Measurements from ENCODE around the gene DPYD.

DPYD gene

DNA sequence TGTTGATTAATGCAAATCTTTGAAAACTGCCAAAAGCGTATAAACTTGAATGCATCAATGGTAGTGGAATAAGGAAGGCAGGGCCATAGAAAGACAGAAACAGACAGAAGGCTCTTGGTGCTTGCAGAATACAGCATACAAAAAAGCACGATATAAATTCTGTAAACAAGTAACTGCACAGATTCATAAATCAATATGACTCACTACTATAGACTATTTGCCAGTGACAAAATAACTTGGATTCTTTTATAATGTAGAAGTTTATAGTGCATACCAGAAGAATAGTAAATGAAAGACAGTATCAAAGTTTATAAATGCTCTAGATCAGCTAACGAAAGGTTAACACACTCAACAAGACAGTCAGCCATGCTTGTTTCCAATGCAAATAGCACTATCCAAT is 849.7 kb downstream of the DPYD start:
- no peak for DNase-seq

DNA sequence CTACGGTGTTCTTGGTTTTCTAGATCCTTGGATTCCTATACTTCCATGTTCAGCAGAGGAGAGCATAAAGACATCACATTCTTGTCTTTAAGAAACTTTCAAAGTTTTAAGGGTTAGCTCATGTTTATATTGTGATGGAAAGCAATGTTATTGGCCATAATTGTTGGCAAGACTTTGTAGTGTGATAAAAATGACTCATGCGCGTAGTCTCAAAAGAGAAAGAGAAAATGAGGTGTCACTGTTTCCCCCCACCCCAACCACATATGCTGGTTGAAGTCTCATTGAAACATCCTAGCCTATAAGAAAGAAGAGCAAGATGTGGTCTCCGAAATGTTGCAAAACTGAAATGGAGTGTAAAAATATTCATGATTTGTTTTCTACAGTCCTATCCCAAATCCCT is 850.5 kb downstream of the DPYD start:
- no peak for DNase-seq

DNA sequence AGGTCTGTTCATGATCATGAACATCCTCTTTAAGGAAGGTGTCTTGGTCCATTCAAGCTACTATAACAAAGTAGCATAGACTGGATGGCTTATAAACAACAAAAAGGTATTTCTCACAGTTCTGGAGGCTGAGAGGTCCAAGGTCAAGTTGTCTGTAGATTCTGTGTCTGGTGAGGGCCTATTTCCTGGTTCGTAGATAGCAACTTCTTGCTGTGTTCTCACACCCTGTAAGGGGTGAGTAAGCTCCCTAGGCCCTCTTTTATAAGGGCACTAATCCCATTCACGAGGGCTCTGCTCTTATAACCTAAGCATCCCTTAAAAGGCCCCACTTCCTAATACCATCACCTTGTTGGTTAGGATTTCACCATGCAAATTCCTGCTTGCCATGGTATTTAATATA is 851.5 kb downstream of the DPYD start:
- DNase-seq, result no peak

DNA sequence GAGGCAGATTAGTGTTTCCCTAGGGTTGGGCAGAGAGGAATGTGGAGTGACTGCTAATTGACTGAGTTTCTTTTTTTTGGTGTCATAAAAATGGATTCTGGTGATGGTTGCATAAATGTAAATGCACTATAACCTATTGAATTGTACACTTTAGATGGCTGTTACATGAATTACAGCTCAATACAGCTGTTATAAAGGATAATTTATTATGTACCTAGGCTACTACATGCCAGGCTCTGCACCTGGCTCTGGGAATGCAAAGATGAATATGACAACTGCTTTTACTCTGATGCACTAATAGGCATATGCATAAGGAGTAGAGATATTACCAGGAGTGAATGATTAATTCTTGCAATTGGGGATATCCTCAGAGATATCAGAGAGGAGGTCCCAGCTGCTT is 854.0 kb downstream of the DPYD start:
- DNase-seq, result no peak

DNA sequence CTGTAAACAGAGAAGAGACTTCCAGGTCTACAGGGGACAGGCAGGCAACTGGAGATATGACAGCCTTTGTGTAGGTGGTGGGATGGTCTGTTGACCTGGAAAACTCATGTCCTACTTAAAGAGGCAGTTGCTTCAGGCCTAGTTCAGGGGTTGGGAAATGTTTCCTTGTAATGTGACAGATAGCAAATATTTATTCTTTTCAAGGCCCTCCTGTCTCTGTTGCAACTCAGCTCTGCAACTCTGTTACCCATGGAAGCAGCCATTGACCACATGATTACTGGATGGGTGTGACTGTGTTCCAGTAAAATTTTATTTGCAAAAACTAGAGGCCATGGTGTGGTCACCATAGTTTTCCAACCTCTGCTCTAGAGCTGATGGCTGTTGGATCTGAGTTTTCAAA is 857.3 kb downstream of the DPYD start:
- DNase-seq, result no peak

DNA sequence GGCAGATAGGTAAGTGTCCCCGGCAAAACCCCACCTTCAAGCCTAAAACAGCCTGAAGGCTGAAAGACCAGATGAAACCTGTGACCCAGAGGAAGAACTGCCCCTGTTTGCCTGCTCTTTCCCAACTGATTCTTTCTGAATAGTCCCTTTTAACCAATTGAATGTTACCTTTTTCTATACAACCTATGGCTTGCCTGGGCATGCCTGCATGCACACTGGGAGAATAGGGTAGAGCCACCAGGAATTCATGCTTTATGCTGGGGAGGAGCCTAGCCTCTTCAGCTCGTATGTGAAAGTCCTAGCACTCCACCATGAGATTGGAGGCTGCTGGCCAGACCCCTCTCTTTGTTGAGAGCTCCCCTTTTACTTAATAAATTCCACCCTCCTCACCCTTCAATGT is 859.2 kb downstream of the DPYD start:
- no peak for DNase-seq

DNA sequence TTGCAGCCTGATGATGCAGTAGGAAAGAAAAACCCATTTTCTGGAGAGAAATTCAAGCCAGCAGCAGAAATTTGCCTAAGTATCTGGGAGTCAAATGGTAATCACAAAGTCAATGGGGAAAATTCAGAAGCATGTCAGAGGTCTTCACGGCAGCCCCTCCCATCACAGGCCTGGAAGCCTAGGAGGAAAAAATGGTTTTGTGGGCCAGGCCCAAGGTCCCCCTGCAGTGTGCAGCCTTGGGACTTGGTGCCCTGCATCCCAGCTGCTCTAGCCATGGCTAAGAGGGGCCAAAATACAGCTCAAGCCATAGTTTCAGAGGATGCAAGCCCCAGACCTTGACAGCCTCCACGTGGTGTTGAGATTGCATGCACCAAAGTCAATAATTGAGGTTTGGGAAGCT is 864.4 kb downstream of the DPYD start:
- no peak for DNase-seq

DNA sequence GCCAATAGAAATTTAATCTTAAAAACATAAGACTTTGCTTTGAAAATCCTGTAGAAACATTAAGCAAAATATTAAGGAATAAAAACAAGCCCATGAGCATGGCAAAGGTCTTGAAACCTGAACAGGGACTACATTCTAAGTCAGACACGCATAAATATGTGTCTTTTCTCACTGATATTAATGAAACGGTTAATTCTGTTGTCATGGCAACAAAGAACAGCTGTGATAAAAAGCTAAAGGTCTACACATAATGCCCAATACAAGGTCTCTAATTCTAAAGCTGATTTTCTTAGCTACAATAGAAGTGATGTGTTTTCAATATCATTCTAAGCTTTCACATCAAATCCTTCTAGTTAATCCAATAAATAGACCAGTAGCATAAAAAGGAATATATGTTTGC is 867.6 kb downstream of the DPYD start:
- DNase-seq, result no peak

DNA sequence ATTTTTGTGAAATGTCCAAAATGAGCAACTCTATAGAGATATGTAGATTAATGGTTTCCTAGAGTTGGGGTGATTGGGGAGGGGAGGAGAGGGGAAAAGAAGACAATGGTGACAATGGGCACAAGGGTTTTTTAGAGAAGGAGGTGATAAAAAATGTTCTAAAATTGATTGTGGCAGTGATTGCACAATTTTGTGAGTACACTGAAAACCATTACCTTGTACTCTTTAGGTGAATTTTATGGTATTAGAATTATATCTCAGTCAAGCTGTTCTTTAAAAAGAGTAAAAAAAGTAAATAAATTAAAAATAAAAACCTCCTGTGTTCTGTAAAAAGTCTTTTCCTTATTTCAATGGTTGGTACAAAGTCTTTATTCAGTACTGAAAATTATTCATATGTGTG is 869.0 kb downstream of the DPYD start:
- no peak for DNase-seq

DNA sequence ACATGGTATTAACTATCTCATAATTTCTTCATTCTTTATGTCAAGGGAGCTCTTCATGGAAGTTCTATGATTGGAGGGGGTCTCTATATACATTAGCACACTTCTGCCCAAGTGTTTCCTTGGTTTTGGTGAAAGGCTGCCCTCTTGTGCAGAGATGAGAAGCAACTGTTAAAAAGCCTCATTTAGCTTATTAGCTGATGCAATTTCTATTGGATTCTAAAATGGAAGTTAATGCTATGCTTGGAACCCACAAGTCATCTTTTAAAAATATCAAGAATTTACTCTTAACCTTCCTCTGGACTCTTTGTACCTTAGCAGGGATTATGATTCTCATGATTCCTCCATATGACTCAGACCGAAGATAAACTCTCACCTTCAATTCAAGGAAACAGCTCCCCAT is 870.3 kb downstream of the DPYD start:
- DNase-seq, result no peak

DNA sequence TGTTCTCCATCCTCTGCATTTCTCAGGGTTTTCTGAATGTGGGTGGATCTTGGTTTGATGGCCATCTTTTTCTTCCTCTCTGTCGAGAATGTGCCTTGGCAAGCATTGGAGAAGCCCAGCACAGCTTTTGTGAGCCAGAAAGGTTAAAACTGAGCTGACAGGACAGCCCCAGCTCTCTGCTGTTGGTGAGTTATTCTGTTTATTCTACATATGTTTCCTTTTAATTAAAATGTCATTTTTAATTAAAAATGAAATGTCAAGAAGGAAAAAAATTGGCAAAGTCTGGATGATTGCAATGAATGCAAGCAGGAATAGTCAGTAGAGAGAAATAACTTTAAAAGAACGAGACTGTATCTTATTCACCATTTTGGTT is 873.4 kb downstream of the DPYD start:
- no peak for DNase-seq

DNA sequence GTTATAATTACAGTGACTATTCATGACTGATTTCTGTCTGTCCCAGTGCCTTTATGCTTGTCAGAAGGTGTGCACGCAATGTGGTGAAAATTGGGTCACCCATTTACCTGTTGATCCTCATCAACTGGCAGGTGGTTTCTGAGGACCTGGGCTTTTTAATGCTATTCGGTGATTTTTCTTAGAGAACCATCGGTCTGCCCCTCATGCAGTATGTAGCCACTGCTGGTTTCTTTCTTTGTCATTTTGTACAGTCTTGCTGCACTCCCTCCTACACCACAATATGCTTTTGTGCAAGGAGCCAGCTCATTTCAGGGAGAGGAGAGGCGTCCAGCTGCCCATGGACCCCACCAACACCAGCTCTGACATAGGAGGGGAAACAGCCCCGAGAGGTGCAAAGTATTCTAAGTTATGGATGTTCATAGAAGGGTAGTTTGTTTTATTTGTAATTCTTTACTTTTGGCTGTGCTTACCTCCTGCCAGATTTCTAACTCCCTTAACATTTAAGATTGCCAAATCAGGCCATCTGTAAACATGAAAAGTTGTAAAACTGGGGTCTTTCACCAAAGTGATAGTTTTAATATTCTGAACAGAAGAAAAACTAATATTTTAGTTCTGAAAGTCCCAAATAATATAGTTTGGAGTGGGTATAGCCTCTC is 873.9 kb downstream of the DPYD start:
- DNase-seq, result no peak

DNA sequence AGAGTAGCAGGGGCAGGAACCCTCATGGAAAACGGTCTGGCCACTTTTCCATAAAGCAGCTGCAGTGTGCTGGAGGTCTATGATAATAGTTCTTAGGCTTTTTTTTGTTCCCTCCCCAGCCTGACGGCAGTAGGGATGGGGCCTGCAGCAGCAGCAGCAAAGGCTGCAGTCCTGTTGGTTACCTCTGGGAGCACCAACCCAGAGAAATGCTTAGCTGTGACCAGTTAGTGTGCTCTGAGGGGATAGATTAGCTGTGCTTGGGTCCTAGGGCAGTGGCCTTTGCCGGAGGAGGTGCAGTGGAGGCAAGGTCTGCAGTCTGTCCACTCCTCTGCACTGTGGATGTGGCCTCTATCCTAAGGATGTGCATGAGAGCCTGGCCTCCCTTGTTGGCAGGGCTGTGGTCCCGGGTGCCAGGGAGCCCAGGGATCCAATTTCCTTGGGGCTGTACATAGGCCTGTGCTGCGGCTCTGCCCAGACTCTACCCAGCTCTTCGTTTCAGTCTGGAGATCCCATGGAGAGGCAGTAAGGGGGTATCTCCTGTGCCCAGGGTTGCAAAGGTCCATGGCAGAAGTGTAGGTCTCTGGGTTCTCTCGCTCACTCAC is 876.6 kb downstream of the DPYD start:
- DNase-seq, result no peak

DNA sequence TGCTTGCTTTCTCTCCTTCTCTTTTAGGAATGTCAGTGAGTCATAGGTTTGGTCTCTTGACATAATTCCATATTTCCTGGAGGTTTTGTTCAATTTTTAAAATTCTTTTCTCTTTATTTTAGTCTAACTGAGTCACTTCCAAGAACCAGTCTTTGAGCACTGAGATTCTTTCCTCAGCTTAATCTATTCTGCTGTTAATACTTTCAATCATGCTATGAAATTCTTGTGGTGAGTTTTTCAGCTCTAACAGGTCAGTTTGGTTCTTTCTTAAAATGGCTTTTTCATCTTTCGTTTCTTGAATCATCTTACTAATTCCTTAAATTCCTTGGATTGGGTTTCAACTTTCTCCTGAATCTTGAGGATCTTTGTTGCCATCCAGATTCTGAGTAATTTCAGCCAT is 878.3 kb downstream of the DPYD start:
- no peak for DNase-seq

DNA sequence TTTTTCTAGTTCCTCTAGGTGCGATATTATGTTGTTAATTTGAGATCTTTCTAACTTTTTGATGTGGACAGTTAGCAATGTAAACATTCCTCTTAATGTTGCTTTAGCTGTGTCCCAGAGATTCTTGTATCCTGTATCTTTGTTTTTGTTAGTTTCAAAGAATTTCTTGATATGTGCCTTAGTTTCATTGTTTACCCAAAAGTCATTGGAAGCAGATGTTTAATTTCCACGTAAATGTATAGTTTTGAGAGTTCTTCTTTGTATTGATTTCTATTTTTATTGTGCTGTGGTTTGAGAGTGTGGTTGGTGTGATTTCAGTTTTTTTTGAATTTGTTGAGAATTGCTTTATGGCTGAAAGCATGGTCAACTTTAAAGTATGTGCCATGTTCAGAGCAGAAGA is 879.8 kb downstream of the DPYD start:
- no peak for DNase-seq

DNA sequence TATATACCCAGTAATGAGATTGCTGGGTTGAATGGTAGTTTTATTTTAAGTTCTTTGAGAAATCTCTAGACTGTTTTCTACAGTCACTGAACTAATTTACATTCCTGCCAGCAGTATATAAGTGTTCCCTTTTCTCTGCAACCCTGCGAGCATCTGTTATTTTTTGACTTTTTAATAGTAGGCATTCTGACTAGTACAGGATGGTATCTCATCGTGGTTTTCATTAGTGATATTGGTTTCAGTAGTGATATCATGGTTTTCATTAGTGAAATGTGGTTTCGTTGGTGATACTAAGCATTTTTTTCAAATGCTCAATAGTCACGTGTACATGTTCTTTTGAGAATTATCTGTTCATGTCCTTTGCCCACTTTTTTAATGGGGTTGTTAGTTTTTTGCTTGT is 882.4 kb downstream of the DPYD start:
- no peak for DNase-seq

DNA sequence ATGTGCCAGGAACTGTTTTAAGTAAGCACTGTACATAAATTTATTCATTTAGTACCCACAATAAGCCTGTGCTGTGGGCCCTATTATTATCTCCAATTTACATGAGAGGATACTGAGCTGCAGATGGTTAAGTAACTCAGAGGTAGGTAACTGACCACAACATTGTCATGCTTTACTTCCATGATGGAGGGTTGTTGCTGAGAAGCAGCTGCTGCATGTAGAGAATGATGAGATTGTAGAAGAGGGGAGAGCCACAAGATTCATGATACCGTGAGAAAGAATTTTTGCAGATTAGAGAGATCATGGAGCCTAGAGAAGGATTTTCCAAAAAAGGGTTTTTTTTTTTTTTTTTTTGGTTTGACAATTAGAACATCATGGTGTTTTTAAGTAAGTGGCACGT is 886.2 kb downstream of the DPYD start:
- no peak for DNase-seq

DNA sequence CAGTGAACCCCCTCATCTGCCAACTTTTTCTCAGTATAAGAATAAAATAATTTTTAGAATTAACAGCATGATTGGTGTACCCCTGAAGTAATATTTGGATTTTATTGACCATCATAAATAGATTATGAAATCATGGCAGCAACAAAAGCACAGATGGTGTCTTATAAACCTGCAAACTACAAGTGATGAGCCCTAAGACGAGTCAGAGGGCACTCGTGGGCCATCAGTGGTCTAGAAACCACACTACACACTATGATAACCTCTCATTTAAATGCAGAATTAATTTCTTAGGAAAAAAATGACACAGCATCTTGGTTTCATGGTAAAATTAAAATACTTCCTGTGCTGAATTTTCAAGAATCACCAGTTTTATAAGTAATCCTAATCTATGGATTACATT is 886.9 kb downstream of the DPYD start:
- no peak for DNase-seq
